ENCODE measurements around the gene SIM2.

DNA sequence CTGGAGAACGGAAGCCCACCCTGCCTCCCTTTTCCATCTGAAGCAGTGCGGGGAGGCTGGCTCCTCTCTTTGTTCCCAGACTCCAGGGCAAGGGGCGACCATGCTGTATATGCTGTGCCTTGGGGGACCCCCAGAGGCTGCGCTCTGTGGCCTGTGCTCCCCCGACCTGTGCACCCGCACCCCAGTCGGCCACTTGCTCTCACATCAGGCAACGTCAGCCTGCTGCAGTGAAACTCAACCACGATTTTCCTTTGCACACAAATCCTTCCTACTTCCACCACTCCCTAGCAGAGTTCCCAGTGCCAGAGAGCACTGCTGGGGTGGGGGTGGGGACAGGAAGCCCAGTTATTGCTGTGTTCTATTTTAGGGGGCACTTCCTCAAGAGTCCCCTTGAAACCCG lies 52.5 kb downstream of the SIM2 start:
- TF ChIP-seq, protein P1, sequence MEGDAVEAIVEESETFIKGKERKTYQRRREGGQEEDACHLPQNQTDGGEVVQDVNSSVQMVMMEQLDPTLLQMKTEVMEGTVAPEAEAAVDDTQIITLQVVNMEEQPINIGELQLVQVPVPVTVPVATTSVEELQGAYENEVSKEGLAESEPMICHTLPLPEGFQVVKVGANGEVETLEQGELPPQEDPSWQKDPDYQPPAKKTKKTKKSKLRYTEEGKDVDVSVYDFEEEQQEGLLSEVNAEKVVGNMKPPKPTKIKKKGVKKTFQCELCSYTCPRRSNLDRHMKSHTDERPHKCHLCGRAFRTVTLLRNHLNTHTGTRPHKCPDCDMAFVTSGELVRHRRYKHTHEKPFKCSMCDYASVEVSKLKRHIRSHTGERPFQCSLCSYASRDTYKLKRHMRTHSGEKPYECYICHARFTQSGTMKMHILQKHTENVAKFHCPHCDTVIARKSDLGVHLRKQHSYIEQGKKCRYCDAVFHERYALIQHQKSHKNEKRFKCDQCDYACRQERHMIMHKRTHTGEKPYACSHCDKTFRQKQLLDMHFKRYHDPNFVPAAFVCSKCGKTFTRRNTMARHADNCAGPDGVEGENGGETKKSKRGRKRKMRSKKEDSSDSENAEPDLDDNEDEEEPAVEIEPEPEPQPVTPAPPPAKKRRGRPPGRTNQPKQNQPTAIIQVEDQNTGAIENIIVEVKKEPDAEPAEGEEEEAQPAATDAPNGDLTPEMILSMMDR (IDR thresholded peaks at IDR 0.05): no peak
- no peak for TF ChIP-seq ZFX (IDR thresholded peaks at IDR 0.05; ENCODE audit: borderline replicate concordance)
